GM06990 (cell line): Measurements from ENCODE around the gene CHMP6.
A peak's percentile ranks its signal among the peaks of the same experiment; 100 is the strongest.

Experiments
- DNase-seq: peaks from one replicate; pipeline ENCODE4 v3.0.0-alpha.2; 2011; ENCODE audit not compliant: insufficient read length; ENCODE audit errors: extremely low read depth
- H3K27me3 ChIP-seq: replicated peaks from 2 replicates; pipeline ENCODE4 v1.6.0; 2011; ENCODE audit warnings: low read length; ENCODE audit not compliant: control insufficient read depth, insufficient read depth
- H3K36me3 ChIP-seq: 2 replicates; pipeline ENCODE4 v1.5.1; 2011; ENCODE audit warnings: low read length; ENCODE audit not compliant: control insufficient read depth, insufficient read depth
- H3K4me3 ChIP-seq: replicated peaks from 2 replicates; pipeline ENCODE4 v1.5.1; 2011; ENCODE audit warnings: low read depth, mild to moderate bottlenecking, control low read depth, low read length
- TF ChIP-seq, protein P1 (sequence below): IDR thresholded peaks from 2 replicates; pipeline ENCODE4 v1.5.1; 2011; ENCODE audit warnings: low read length, control low read depth, mild to moderate bottlenecking, inconsistent platforms; ENCODE audit not compliant: insufficient read depth, poor library complexity, severe bottlenecking

Gene CHMP6

DNA sequence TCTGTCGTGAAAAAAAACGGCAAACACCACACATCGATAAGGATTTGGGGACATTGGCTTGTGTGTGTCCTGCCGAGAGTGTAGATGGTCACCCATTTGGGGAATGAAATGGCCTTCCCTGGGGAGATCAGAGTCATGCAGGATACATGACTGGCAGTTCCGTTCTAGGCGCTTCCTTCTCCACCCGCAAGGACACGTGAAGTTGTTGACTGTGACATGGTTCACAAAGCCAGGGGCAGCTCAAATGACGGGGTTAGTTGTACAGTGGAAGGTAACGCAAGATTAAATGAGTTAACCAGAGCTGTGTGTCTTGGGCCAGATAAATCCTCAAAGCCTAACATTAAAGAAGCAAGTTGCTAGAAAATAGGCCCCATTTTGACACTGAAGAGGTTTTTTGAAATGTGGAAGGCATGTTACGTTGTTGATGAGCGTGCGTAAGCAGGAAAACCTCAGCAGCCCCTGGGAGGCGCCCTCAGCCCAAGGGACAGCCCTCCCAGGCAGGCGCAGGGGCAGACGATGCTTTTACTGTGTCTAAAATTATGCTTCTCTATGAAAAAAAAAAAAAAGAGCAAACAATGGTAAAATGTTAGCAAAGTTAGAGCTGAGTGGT, 35.9 kb upstream of the CHMP6 start:
- DNase-seq = no peak
- TF ChIP-seq, protein P1, sequence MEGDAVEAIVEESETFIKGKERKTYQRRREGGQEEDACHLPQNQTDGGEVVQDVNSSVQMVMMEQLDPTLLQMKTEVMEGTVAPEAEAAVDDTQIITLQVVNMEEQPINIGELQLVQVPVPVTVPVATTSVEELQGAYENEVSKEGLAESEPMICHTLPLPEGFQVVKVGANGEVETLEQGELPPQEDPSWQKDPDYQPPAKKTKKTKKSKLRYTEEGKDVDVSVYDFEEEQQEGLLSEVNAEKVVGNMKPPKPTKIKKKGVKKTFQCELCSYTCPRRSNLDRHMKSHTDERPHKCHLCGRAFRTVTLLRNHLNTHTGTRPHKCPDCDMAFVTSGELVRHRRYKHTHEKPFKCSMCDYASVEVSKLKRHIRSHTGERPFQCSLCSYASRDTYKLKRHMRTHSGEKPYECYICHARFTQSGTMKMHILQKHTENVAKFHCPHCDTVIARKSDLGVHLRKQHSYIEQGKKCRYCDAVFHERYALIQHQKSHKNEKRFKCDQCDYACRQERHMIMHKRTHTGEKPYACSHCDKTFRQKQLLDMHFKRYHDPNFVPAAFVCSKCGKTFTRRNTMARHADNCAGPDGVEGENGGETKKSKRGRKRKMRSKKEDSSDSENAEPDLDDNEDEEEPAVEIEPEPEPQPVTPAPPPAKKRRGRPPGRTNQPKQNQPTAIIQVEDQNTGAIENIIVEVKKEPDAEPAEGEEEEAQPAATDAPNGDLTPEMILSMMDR = no peak
- peaks cover 3% of the 10 kb centered on the region for H3K36me3 ChIP-seq
- no peaks in the 10 kb centered on the region for H3K27me3 ChIP-seq
- H3K4me3 ChIP-seq = no peak overlapping the region

DNA sequence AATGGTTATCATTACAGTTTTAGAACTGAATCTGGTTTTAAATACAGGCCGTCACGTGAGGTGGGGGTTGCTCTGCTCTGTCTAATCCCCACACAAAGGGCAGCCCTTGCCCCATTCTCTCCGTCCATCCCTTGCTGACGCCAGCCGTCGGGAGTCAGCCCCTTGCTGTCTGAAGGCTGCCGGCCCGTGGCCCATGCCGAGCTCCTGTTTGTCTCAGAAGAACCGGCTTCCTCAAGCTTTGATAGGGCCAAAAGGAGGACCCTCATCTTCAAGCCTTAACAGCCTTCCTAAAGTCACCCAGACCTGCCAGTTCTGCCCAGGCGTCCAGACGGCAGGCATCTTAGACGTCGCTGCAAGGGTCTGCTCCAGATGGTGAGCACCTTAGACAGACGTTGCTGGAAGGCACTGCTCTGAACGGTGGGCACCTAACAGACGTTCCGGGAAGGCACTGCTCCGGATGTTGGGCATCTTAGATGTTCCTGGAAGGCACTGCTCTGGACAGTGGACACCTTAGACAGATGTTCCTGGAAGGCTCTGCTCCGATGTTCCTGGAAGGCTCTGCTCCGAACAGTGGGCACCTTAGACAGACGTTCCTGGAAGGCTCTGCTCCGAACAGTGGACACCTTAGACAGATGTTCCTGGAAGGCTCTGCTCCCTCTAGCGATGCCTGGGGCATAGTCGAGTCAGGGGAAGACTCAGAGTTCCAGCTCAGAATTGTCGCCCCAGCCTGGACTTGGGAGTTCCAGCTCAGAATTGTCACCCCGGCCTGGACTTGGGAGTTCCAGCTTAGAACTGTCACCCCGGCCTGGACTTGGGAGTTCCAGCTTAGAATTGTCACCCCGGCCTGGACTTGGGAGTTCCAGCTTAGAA, 35.1 kb upstream of the CHMP6 start:
- TF ChIP-seq, protein P1 = no peak
- H3K27me3 ChIP-seq = no peaks in the 10 kb centered on the region
- no peak overlapping the region for H3K4me3 ChIP-seq
- DNase-seq = peak; percentile 6
- H3K36me3 ChIP-seq = peaks cover 1% of the 10 kb centered on the region; the same call in 1 of the 2 replicates

DNA sequence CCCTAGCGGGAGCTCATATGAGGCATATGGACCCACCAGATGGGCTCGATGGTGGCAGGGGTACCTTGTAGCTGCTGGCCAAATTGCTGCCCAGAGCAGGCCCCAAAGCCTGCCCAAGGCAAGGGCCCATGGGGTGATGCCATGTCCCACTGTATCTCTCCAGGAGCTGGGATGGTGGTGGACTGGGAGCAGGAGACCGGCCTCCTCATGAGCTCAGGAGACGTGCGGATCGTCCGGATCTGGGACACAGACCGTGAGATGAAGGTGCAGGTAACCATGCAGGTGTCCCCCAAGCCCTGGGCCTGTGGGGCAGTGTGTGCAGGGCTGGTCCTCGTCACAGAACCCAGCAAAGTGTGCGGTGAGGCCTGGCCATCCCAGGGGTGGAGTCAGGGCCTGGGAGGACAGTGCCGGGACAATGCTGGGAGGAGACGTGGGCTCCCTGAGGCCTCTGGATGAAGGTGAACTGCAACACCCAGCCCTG, 34.1 kb upstream of the CHMP6 start:
- no peaks in the 10 kb centered on the region for H3K27me3 ChIP-seq
- no peak overlapping the region for H3K4me3 ChIP-seq
- peaks cover 1% of the 10 kb centered on the region; the same call in 1 of the 2 replicates for H3K36me3 ChIP-seq
- peak; percentile 3 for DNase-seq
- TF ChIP-seq, protein P1 = no peak

DNA sequence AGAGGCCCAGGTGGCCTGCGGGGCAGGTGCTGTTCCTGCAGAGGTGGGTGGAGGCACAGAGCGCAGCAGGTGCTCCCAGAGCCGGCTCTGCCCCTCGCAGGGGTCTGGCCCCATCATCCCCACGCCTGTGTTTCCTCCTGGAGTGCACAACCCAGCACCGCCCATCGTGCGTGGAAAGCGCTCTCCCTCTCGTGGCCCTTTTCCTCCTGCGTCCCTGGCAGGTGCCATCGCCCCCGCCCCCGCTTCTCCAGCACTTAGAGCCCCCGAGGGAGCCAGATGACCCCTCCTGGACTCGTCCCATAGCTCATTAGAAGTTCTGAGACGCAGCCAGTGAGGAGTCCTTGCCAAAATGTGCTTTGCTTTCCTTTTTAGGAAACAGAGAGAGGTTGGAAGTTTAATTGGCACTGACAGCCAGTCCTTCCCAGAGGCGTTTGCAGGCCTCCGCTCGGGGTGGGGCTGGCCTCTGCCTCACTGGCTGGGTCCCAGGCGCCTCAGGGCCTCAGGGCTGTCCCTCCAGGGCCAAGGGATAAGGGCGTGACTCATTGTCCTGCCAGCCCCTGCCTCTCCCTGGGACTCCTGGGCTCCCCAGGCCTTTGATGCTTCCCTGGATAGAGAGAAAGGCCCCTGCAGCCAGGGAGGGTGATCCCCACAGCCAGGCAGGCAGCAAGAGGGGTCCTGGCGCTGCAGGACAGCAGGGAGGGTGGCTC, 32.2 kb upstream of the CHMP6 start:
- DNase-seq = peak; percentile 5
- H3K4me3 ChIP-seq = no peak overlapping the region
- TF ChIP-seq, protein P1 = no peak

DNA sequence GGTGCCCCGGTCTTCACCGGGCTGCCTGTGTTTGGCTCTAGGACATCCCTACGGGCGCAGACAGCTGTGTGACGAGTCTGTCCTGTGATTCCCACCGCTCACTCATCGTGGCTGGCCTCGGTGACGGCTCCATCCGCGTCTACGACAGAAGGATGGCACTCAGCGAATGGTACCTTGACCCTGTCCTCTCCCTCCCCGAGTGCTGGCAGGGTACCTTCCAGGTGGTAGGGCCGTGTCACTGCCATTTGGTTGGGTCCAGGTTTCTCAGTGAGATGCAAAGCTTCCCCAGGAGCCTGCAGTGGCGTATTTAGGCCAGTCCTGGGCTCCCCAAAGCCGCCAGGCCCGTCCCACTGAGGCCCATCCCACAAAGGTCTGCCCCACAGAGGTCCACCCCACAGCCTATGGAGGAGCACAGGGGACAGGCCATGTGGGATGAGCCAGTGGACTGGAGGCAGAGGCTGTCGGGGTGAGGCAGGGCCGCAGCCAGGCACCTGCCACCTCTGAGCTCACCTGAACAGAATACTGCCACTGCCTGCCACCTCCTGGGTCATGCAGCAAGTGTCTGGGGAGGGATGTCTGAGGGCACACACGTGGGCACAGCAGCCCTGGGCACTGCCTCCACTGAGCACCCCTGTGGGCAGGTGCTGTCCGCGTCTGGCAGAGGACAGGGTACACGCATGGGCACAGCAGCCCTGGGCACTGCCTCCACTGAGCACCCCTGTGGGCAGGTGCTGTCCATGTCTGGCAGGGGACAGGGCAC, 31.4 kb upstream of the CHMP6 start:
- Histone ChIP-seq H3K4me3 (no peak overlapping the region), H3K36me3 (peaks cover 6% of the 10 kb centered on the region), H3K27me3 (no peaks in the 10 kb centered on the region)
- DNase-seq = peak; percentile 7
- TF ChIP-seq, protein P1 = no peak

More for the DNA sequence above, 32.2 kb upstream of the CHMP6 start:
- peaks cover 1% of the 10 kb centered on the region; the same call in 1 of the 2 replicates for H3K36me3 ChIP-seq
- H3K27me3 ChIP-seq = no peaks in the 10 kb centered on the region
